A549 (cell line): ENCODE measurements around the gene CD151. TPM values are rescaled to one million over a fixed set of nuclear protein-coding genes. Genes with fewer than 3 reads are reported as not detected.

Source experiments
- ATAC-seq, 2 experiments: fragments of 200-7000 bp in 1 of 2; fragments of >200 bp in 1 of 2; cut with Nextera tagmentation in 1 of 2; cut with Tn5 transposase in 1 of 2; 3 replicates each; pipeline versions ENCODE4 v1.8.0 to v1.9.1; 2018 to 2020; ENCODE audit warnings: mild to moderate bottlenecking in 1 of 2, moderate library complexity in 1 of 2
- CTCF ChIA-PET: fragments of 300-600 bp; sonication (Branson Sonifier 250); formaldehyde crosslinking; extraction: SDS; loops from one replicate; lab custom pipeline; 2021; ENCODE audit warnings: antibody characterized with exemption, inconsistent platforms; lab: Yijun Ruan, JAX
- POLR2A ChIA-PET: fragments of 350-600 bp; formaldehyde crosslinking; extraction: SDS; loops from one replicate; lab custom pipeline; 2021; ENCODE audit warnings: antibody characterized with exemption, inconsistent platforms; lab: Yijun Ruan, JAX
- DNase-seq, 2 experiments: peaks; one replicate each; pipeline versions ENCODE4 v3.0.0 to v3.0.0-alpha.2; 2011 to 2016; ENCODE audit warnings: low read depth in 1 of 2, low spot score in 1 of 2
- FAIRE-seq: peaks from 2 replicates; lab custom pipeline; 2011; peaks lifted over from hg19 to GRCh38; lab: Jason Lieb, UNC
- H3K27ac ChIP-seq, 2 experiments: fragments of >200 bp; sonication (Bioruptor Twin); formaldehyde crosslinking; 3 replicates each; pipeline ENCODE4 v1.5.1; 2016 to 2017
- H3K4me1 ChIP-seq: fragments of >200 bp; sonication (Bioruptor Twin); formaldehyde crosslinking; 3 replicates; pipeline ENCODE4 v1.6.1; 2016
- H3K4me2 ChIP-seq: fragments of >200 bp; sonication (Bioruptor Twin); formaldehyde crosslinking; 3 replicates; pipeline ENCODE4 v1.6.1; 2016
- H3K4me3 ChIP-seq: fragments of >200 bp; sonication (Bioruptor Twin); formaldehyde crosslinking; 3 replicates; pipeline ENCODE4 v1.5.1; 2016
- H3K9me3 ChIP-seq: fragments of >200 bp; sonication (Bioruptor Twin); formaldehyde crosslinking; 3 replicates; pipeline ENCODE4 v1.6.1; 2016
- ATOH8 ChIP-seq: fragments of 250-450 bp; sonication (Bioruptor Pico); IDR thresholded peaks from 2 replicates; pipeline ENCODE4 v1.5.0; 2020; ENCODE audit warnings: low read depth, mild to moderate bottlenecking, moderate library complexity
- CHD2 ChIP-seq: fragments of 150-350 bp; IDR thresholded peaks from 2 replicates; pipeline ENCODE4 v1.6.1; 2014; ENCODE audit warnings: low read length; ENCODE audit not compliant: partially characterized antibody
- ESRRA ChIP-seq: fragments of 150-350 bp; IDR thresholded peaks from 2 replicates; pipeline ENCODE4 v1.6.1; 2014; ENCODE audit warnings: mild to moderate bottlenecking, low read length, borderline replicate concordance
- HEYL ChIP-seq: fragments of 250-450 bp; sonication (Bioruptor Pico); IDR thresholded peaks from 2 replicates; pipeline ENCODE4 v1.8.0; 2021; ENCODE audit warnings: mild to moderate bottlenecking, moderate library complexity
- HMGXB4 ChIP-seq: fragments of 250-450 bp; sonication (Bioruptor Pico); IDR thresholded peaks from 2 replicates; pipeline ENCODE4 v1.5.0; 2021; ENCODE audit warnings: mild to moderate bottlenecking, moderate library complexity, borderline replicate concordance
- HOXB13 ChIP-seq: fragments of 250-450 bp; sonication (Bioruptor Pico); IDR thresholded peaks from 2 replicates; pipeline ENCODE4 v1.5.0; 2020; ENCODE audit warnings: low read depth, mild to moderate bottlenecking, moderate library complexity
- HOXB5 ChIP-seq: fragments of 250-450 bp; sonication (Bioruptor Pico); IDR thresholded peaks from 2 replicates; pipeline ENCODE4 v1.5.0; 2020; ENCODE audit warnings: mild to moderate bottlenecking, moderate library complexity
- KDM1A ChIP-seq: fragments of 200-600 bp; sonication (generic); IDR thresholded peaks from 2 replicates; pipeline ENCODE4 v1.6.1; 2016; ENCODE audit warnings: low read depth, mild to moderate bottlenecking
- MAZ ChIP-seq: fragments of 150-350 bp; IDR thresholded peaks from 2 replicates; pipeline ENCODE4 v1.6.1; 2014; ENCODE audit warnings: antibody characterized with exemption, low read depth, low read length, borderline replicate concordance
- PHF8 ChIP-seq: fragments of 200-600 bp; sonication (generic); IDR thresholded peaks from 2 replicates; pipeline ENCODE4 v1.6.1; 2016; ENCODE audit warnings: low read depth, mild to moderate bottlenecking, antibody characterized with exemption, moderate library complexity, borderline replicate concordance
- POLR2A ChIP-seq: IDR thresholded peaks from 2 replicates; pipeline ENCODE4 v1.6.1; 2012; ENCODE audit warnings: mild to moderate bottlenecking, low read length
- RAD21 ChIP-seq, 2 experiments: fragments of >200 bp in 1 of 2; sonication (Bioruptor Twin) in 1 of 2; formaldehyde crosslinking in 1 of 2; IDR thresholded peaks in 1 of 2; conservative IDR thresholded peaks in 1 of 2; 2 replicates in 1 of 2; 3 replicates in 1 of 2; pipeline ENCODE4 v1.6.1; 2012 to 2018; ENCODE audit warnings: inconsistent platforms in 1 of 2
- RCOR1 ChIP-seq: fragments of 150-350 bp; IDR thresholded peaks from 2 replicates; pipeline ENCODE4 v1.6.1; 2014; ENCODE audit warnings: antibody characterized with exemption, low read length, low read depth
- REST ChIP-seq: fragments of 200-600 bp; sonication (generic); IDR thresholded peaks from 2 replicates; pipeline ENCODE4 v1.6.1; 2016; ENCODE audit warnings: antibody characterized with exemption, mild to moderate bottlenecking, moderate library complexity
- SMC3 ChIP-seq: fragments of >200 bp; sonication (Bioruptor Twin); formaldehyde crosslinking; IDR thresholded peaks from 3 replicates; pipeline ENCODE4 v1.6.1; 2018; ENCODE audit warnings: inconsistent platforms
- ZSCAN20 ChIP-seq: fragments of 250-450 bp; sonication (Bioruptor Pico); IDR thresholded peaks from 2 replicates; pipeline ENCODE4 v1.8.0; 2022; ENCODE audit warnings: mild to moderate bottlenecking, moderate library complexity
- WGBS: methylation state at CpG from one replicate; pipeline ENCODE4 v1.1.6; 2017; ENCODE audit errors: missing lambda C conversion rate; 5-methylcytosine and 5-hydroxymethylcytosine counted together
- polyA plus RNA-seq, 4 experiments: library from polyadenylated mRNA; depleted of rRNA in 3 of 4; stranded (reverse); fragments of >200 nt; fragmentation: RNase III in 1 of 4; extraction: RNeasy Plus Mini Kit Qiagen cat#74134 plus additional on column Dnase treatment in 1 of 4; gene quantifications; 2 replicates in 3 of 4; 3 replicates in 1 of 4; pipeline ENCODE4 v1.2.3, GENCODE V29; 2011 to 2017
- TF ChIP-seq, protein P1 (sequence below): fragments of >200 bp; sonication (Bioruptor Twin); formaldehyde crosslinking; IDR thresholded peaks from 3 replicates; pipeline ENCODE4 v1.5.1; 2016
- TF ChIP-seq, protein P2 (sequence below): IDR thresholded peaks from 2 replicates; pipeline ENCODE4 v1.6.1; 2012; ENCODE audit warnings: low read depth, borderline replicate concordance

CD151 gene
- polyA plus RNA-seq, 2 of the 4 experiments (the other 2 are of a cell fraction), result 409 to 701 TPM

- CTCF ChIA-PET, result interaction anchor here (0.6 to 5.4 kb wide), 19 partner anchors 8 to 659 kb away, joined by 3 to 40 read pairs (median 4); no protein-coding TSS in a partner anchor
- WGBS, result 36% methylated on average over 8 of the region's 14 CpGs
- POLR2A ChIA-PET, result interaction anchor here (1.0 to 1.5 kb wide), 2 partner anchors 11 to 29 kb away, joined by 4 to 5 read pairs; partner anchors contain the start of gene PNPLA2
- no peak overlapping the region for H3K4me3 ChIP-seq
- TF ChIP-seq, protein P1, sequence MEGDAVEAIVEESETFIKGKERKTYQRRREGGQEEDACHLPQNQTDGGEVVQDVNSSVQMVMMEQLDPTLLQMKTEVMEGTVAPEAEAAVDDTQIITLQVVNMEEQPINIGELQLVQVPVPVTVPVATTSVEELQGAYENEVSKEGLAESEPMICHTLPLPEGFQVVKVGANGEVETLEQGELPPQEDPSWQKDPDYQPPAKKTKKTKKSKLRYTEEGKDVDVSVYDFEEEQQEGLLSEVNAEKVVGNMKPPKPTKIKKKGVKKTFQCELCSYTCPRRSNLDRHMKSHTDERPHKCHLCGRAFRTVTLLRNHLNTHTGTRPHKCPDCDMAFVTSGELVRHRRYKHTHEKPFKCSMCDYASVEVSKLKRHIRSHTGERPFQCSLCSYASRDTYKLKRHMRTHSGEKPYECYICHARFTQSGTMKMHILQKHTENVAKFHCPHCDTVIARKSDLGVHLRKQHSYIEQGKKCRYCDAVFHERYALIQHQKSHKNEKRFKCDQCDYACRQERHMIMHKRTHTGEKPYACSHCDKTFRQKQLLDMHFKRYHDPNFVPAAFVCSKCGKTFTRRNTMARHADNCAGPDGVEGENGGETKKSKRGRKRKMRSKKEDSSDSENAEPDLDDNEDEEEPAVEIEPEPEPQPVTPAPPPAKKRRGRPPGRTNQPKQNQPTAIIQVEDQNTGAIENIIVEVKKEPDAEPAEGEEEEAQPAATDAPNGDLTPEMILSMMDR, result peak; percentile 64
- TF ChIP-seq HEYL (CRISPR knock-in tag) (no peak), RAD21 (conservative IDR thresholded peaks at IDR 0.05 in 1 of 2, IDR thresholded peaks at IDR 0.05 in 1 of 2) (peak; percentile 72 to 78), SMC3 (peak; percentile 48; the same call in 2 of the 3 replicates)
- TF ChIP-seq, protein P2, sequence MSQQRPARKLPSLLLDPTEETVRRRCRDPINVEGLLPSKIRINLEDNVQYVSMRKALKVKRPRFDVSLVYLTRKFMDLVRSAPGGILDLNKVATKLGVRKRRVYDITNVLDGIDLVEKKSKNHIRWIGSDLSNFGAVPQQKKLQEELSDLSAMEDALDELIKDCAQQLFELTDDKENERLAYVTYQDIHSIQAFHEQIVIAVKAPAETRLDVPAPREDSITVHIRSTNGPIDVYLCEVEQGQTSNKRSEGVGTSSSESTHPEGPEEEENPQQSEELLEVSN, result no peak
- TF ChIP-seq, all 56 proteins: peak for 3
- FAIRE-seq, result no peak
- peak in 1 of 2 experiments; percentile 72 for DNase-seq
- Histone ChIP-seq H3K4me2 (peak overlapping the region; percentile 92), H3K9me3 (no peaks in the 10 kb centered on the region), H3K4me1 (peaks cover 67% of the 10 kb centered on the region), H3K27ac (peak overlapping the region; percentile 37 to 99; a peak in 3 of 6 replicates)
- ATAC-seq, result peak in 1 of 2 experiments; percentile 9; a peak in 2 of 6 replicates
Observed at GRCh38 chr11:848380-848931, 15.7 kb downstream of the CD151 start.

DNA sequence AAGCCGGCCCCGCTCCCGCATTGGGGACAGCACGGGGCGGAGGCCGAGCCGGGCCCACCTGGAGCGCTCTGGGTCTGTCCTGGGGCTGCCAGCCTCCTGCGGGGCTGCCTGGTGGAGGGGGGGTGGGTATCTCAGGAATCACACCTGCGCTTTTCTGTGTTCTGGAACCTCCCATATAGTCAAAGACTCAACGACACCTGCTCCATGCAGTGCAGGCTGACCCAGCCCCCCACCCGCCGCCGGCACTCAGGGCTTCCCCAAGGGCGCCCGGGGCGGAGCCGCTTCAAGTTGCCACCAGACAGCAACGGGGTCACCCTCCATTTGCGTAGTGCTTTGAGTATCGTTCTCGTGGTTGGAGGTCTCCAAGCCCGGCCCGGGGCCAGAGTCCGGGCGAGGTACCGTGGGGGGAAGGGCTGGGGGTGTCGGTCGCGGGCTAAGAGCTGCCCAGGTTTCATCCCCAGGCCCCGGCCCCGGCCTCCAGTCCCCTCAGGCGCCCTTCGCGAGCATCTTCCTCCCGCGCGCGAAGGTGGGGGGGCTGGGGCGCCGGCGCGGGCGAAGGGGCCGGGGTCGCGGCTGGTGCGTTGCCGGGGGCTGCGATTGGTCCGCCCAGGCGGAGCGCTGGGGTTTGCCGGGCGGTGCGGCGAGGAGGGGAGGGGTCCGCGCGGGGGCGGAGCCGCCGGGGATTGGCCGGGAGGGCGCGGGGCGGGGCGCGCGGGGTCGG is 16.5 kb downstream of the CD151 start:
- WGBS, result 95% methylated on average over 28 of the region's 71 CpGs
- no peak overlapping the region for H3K4me3 ChIP-seq
- ATAC-seq (no peak), FAIRE-seq (no peak), DNase-seq (no peak)
- TF ChIP-seq KDM1A, result no peak
- no peak for TF ChIP-seq RCOR1
- TF ChIP-seq HEYL (CRISPR knock-in tag), result no peak
- no peak for TF ChIP-seq POLR2A
- no peak for TF ChIP-seq CHD2
- no peak for TF ChIP-seq PHF8
- no peak for TF ChIP-seq HMGXB4 (CRISPR knock-in tag)
- no peak for TF ChIP-seq ESRRA
- no peak for TF ChIP-seq HOXB13 (CRISPR knock-in tag)
- TF ChIP-seq ATOH8 (CRISPR knock-in tag), result no peak
- TF ChIP-seq ZSCAN20, result no peak
- TF ChIP-seq, protein P1, result no peak
- no peak for TF ChIP-seq HOXB5
- TF ChIP-seq, protein P2, result no peak
- TF ChIP-seq REST, result no peak
- TF ChIP-seq MAZ, result no peak
- POLR2A ChIA-PET, result no interaction called here
- CTCF ChIA-PET, result interaction anchor here (0.6 to 5.4 kb wide), 16 partner anchors 7 to 659 kb away, joined by 3 to 40 read pairs (median 4); no protein-coding TSS in a partner anchor
- H3K4me2 ChIP-seq, result no peak overlapping the region
- H3K27ac ChIP-seq, result no peak overlapping the region; a peak in 1 of 6 replicates
- H3K9me3 ChIP-seq, result no peaks in the 10 kb centered on the region
- H3K4me1 ChIP-seq, result peaks cover 67% of the 10 kb centered on the region
